Endometrium (tissue), 2 donors: ENCODE measurements around the gene DND1.
"Not testable (repeated sequence)": the region's sequence is repeated elsewhere in the genome, so short reads cannot be mapped to it uniquely, and the experiment has no call there.

Experiments used
- FAIRE-seq: peaks from 2 replicates; lab custom pipeline; 2012; peaks lifted over from hg19 to GRCh38; lab: Jason Lieb, UNC
- donor health status: control.
- donor health status: control.

DND1 gene

GRCh38 chr5:140673187-140673976, at the start of gene DND1:
TSS of gene DND1 (minus strand) at chr5:140673576. CDS start at chr5:140673542, 34 bp downstream.
- FAIRE-seq = no peak

GRCh38 chr5:140721395-140721794, 48.0 kb upstream of the DND1 start:
- not testable (repeated sequence) for FAIRE-seq

GRCh38 chr5:140720738-140721137, 47.4 kb upstream of the DND1 start:
- not testable (repeated sequence) for FAIRE-seq

- FAIRE-seq = no peak
Measured at GRCh38 chr5:140718266-140718592, 44.9 kb upstream of the DND1 start.

DNA sequence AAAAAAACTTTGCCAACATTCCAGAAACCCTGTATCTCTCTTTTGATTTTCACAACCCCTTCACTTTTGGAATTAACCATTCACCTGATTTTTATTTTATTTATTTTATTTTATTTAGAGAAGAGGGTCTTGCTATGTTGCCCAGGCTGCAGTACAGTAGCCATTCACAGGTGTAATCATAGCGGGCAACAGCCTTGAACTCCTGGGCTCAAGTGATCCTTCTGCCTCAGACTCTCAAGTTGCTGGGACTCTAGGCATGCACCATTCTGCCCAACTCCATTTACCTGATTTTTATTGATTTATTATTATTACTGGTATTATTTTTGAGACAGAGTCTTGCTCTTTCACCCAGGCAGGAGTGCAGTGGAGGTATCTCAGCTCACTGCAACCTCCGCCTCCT, 42.9 kb upstream of the DND1 start:
- not testable (repeated sequence) for FAIRE-seq

- FAIRE-seq = no peak
Measured at GRCh38 chr5:140713562-140714094, 40.3 kb upstream of the DND1 start.

DNA sequence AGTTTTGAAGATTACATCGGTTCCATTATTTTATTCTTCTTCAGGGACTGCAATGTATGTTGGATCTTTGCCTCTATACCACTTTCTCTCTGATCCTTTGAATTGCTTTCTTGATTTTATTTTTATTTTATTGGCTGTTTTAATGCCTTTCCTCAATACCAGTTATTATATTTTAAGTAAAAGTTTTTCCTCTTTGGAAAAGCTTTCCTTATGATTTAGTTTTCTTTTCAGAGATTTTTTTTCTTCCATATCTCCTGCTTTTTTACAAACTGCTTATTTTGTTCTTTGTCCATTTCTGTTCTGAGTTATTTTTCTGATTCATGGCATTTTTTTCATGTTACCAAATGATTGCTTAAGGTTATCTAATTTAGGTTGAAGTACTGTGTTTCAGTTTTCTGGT, 38.4 kb upstream of the DND1 start:
- FAIRE-seq = peak; percentile 23

- peak; percentile 23 for FAIRE-seq
Measured at GRCh38 chr5:140710899-140711552, 37.6 kb upstream of the DND1 start.

DNA sequence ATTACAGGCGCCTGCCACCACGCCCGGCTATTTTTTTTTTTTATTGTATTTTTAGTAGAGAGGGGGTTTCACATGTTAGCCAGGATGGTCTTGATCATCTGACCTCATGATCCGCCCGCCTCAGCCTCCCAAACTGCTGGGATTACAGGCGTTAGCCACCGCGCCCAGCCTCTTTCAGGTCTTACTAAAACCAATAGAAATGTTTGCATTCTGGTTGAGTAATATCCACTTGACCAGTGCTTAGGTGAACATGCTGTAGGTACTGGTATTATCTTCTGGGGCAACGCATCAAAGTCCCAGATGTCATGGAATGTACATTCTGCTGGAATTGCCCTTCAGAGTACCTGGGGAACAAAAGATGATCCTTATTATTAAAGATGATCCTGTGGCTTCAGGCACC, 35.4 kb upstream of the DND1 start:
- FAIRE-seq = not testable (repeated sequence)

DNA sequence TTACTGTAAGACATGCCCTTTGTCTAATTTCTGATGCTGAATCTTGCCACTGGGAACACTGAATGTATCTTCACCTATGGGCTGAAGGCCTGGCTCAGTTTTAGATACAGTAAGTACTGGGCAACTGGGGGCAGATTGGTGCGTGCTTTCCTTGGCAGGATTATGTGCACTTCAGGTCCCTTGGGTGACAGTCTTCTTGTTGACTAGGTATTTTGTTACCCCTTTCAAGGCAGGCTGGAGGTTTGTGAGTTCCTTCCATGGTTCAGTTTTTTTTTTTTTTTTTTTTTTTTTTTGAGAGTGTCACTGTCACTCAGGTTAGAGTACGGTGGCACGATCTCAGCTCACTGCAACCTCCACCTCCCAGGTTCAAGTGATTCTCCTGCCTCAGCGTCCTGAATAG, 34.4 kb upstream of the DND1 start:
- no peak for FAIRE-seq

GRCh38 chr5:140700177-140701144, 27.1 kb upstream of the DND1 start, which contains the start of gene ZMAT2:
TSS of gene ZMAT2 (plus strand) at chr5:140700447. CDS start at chr5:140700461, 14 bp downstream.
- FAIRE-seq = peak; percentile 99

DNA sequence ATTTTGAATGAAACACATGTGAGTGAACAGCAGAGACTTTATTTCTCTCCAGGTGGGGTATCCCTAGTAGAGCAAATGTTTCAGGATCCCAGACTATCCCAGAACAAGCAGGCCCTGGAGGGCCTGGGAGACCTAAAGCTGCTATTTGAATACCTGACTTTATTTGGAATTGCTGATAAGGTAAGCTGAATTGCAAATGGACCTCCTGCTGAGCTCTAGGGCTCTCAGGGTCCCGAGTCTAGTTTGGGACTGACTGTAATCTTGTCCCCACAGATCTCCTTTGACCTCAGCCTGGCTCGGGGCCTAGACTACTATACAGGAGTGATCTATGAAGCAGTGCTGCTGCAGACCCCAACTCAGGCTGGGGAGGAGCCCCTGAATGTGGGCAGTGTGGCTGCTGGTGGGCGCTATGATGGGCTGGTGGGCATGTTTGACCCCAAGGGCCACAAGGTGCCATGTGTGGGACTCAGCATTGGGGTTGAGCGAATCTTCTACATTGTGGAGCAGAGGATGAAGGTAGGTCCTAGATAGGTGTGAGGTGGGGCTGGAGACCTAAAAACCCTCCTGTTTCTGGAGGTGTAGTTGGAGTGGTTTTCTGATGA, 23.6 kb upstream of the DND1 start:
- no peak for FAIRE-seq

DNA sequence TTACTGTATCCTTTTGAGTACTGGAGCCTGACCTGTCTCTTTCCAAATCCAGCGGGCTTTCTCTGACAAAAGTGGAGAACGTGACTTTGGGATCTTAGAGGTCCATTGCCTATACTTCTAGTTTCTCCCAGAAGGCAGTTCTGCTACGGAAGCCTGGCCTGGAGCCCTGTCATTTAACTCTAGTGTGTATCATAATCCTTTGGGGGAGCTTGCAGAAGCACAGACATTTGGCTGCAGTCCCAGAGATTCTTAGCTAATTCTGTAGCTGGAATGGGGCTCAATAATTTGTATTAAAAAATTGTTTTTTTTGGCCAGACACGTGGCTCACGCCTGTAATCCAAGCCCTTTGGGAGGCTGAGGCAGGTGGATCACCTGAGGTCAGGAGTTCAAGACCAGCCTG, 20.9 kb upstream of the DND1 start:
- FAIRE-seq = no peak

- FAIRE-seq = peak; percentile 88
Measured at GRCh38 chr5:140690941-140691924, 17.9 kb upstream of the DND1 start, which contains the start of the genes HARS1 and HARS2. TSS of gene HARS1 (minus strand) at chr5:140691370. CDS start at chr5:140691304, 66 bp downstream. TSS of gene HARS2 (plus strand) at chr5:140691455. CDS start at chr5:140691649, 194 bp downstream.

GRCh38 chr5:140690376-140690932, 17.1 kb upstream of the DND1 start:
- no peak for FAIRE-seq

DNA sequence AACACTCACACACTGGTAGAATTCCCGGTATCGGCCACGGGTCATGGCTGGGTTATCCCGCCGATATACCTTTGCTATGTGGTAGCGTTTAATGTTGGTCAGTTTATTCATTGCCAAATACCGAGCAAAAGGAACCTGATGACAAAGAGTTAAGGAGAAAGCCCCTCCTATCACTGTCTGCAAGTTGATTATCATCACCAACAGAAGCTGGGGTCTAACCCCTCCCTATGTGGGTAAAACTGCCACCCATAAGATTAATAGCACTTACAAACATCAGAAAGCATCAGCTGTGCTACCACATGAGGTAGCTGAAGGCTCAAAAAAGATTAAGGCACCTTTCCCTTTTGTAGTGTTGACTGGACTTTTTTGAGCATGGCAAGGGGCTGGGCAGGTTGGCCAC, 5.6 kb upstream of the DND1 start:
- no peak for FAIRE-seq

DNA sequence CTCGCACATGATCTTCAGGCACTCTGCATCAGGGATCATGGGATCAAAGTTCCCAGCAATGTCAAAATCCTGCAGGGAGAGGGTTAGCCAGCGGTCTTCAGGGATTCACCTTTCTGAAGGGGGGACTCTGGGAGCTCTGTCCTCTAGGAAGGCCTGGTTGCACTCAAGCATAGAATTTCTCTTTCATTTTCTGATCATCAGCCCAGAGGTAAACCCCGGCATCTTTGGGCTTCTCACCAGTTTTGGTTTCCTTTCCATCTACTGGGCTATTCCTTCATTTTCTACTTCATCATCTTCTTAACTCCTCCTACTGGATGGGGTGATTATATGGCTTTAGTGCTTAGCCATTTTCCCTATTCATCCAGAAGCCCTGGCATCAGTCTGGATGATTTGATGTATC, 4.6 kb upstream of the DND1 start:
- FAIRE-seq = no peak

DNA sequence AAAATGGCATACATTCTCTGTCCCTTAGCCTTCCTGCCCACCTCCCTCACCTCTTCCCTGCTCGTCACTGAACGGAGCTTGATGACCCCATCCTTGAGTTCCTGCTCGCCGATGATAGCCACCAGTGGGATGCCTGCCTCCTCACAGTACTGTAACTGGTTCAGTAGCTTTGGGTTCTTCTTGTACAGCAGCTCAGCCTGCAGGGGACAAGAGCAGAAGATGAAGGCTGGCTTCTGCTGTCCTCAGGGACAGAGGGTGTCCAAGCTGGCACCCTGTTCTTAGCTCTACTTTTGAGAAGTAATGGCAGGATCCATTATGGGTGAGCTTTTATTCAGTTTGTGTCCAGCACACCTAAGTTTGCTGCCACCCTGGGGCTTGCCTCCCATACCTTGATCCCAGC, 1.3 kb upstream of the DND1 start:
- FAIRE-seq = no peak

- FAIRE-seq = no peak
Measured at GRCh38 chr5:140674211-140674610, 835 bp upstream of the DND1 start.
